GM12873 (cell line): Measurements from ENCODE around the gene KBTBD12.

Source experiments
- CTCF ChIP-seq: IDR thresholded peaks from 2 replicates; pipeline ENCODE4 v1.5.1; 2012; ENCODE audit warnings: low read depth, mild to moderate bottlenecking, moderate library complexity, low read length, control low read depth; ENCODE audit not compliant: insufficient read depth; ENCODE audit errors: missing control alignments

The KBTBD12 gene

GRCh38 chr3:127959041-127959440 lies 44.0 kb downstream of the KBTBD12 start:
- no peak for TF ChIP-seq CTCF

GRCh38 chr3:127959873-127960272 lies 44.8 kb downstream of the KBTBD12 start:
- TF ChIP-seq CTCF, result peak; percentile 59

- no peak for TF ChIP-seq CTCF
Measured at GRCh38 chr3:127960421-127960965, 45.5 kb downstream of the KBTBD12 start.

- no peak for TF ChIP-seq CTCF
Measured at GRCh38 chr3:127961124-127961523, 46.1 kb downstream of the KBTBD12 start.

- no peak for TF ChIP-seq CTCF
Measured at GRCh38 chr3:127961963-127962362, 46.9 kb downstream of the KBTBD12 start.

GRCh38 chr3:127962937-127963336 lies 47.9 kb downstream of the KBTBD12 start:
- no peak for TF ChIP-seq CTCF

- no peak for TF ChIP-seq CTCF
Measured at GRCh38 chr3:127964053-127964452, 49.0 kb downstream of the KBTBD12 start.
